HCT116 (cell line): ENCODE measurements around the gene EPB41L5. TPM values are rescaled to one million over a fixed set of nuclear protein-coding genes. Genes with fewer than 3 reads are reported as not detected.
"Not testable (repeated sequence)": the region's sequence is repeated elsewhere in the genome, so short reads cannot be mapped to it uniquely, and the experiment has no call there.

Experiments used
- ATAC-seq: fragments of 200-7000 bp; cut with Tn5 transposase; 2 replicates; pipeline ENCODE4 v1.9.1; 2020; ENCODE audit warnings: mild to moderate bottlenecking, moderate library complexity
- BruUV-seq: library from RNA; stranded (reverse); fragments of 400-500 nt; replicated peaks from 2 replicates; lab custom pipeline; 2021; lab: Mats Ljungman, UMichigan
- CTCF ChIA-PET: fragments of 300-600 bp; sonication (Branson Sonifier 250); formaldehyde crosslinking; loops from one replicate; lab custom pipeline; 2021; ENCODE audit warnings: antibody characterized with exemption; lab: Charles Lee
- POLR2A ChIA-PET: fragments of 300-600, 350-600 bp; sonication (Branson Sonifier 250); formaldehyde crosslinking; loops from one replicate; lab custom pipeline; 2021; ENCODE audit warnings: antibody characterized with exemption; lab: Charles Lee
- RAD21 ChIA-PET, 2 experiments: fragments of 300-600 bp; sonication (Branson Sonifier 250); formaldehyde crosslinking; loops; one replicate each; lab custom pipeline; 2023; ENCODE audit warnings: low total read pairs in 2 of 2; ENCODE audit not compliant: uncharacterized antibody in 2 of 2, unreplicated experiment in 2 of 2, low non-redundant PET in 1 of 2; lab: Charles Lee
- DNase-seq: peaks from one replicate; pipeline ENCODE4 v3.0.0-alpha.2; 2010; ENCODE audit warnings: low read depth, low spot score
- H2AFZ ChIP-seq: fragments of 200-600 bp; shearing (Covaris generic), sonication (generic); 2 replicates; pipeline ENCODE4 v1.6.1; 2017; ENCODE audit warnings: low read depth, mixed run types, mixed read lengths, antibody characterized with exemption, low read length; ENCODE audit not compliant: poor library complexity, severe bottlenecking
- H3K27ac ChIP-seq: 2 replicates; pipeline ENCODE4 v1.5.1; 2012; ENCODE audit warnings: low read depth, low read length
- H3K27me3 ChIP-seq: fragments of 200-600 bp; sonication (generic); 2 replicates; pipeline ENCODE4 v1.6.1; 2016; ENCODE audit warnings: mixed run types, low read length, mixed read lengths; ENCODE audit not compliant: insufficient read depth
- H3K36me3 ChIP-seq, 2 experiments: fragments of 200-500 bp in 1 of 2; fragments of 200-600 bp in 1 of 2; sonication (Bioruptor generic) in 1 of 2; sonication (generic) in 1 of 2; 2 replicates each; pipeline versions ENCODE4 v1.5.1 to v1.6.1; 2014 to 2016; ENCODE audit warnings: low read length in 2 of 2, inconsistent platforms in 1 of 2, mixed read lengths in 1 of 2, mixed run types in 1 of 2; ENCODE audit not compliant: insufficient read depth in 2 of 2, control insufficient read depth in 1 of 2
- H3K4me1 ChIP-seq, 2 experiments: fragments of 200-600 bp in 1 of 2; sonication (generic) in 1 of 2; 2 replicates each; pipeline versions ENCODE4 v1.5.1 to v1.6.1; 2012 to 2017; ENCODE audit warnings: low read length in 2 of 2, inconsistent platforms in 1 of 2, mild to moderate bottlenecking in 1 of 2, mixed read lengths in 1 of 2, mixed run types in 1 of 2, moderate library complexity in 1 of 2; ENCODE audit not compliant: insufficient read depth in 2 of 2, control insufficient read depth in 1 of 2
- H3K4me2 ChIP-seq: fragments of 200-600 bp; sonication (generic); 2 replicates; pipeline ENCODE4 v1.6.1; 2017; ENCODE audit warnings: mixed run types, low read length, mixed read lengths
- H3K4me3 ChIP-seq, 2 experiments: fragments of 200-600 bp in 1 of 2; sonication (generic) in 1 of 2; replicated peaks in 1 of 2; 2 replicates each; pipeline ENCODE4 v1.5.1; 2011 to 2016; ENCODE audit warnings: low read length in 2 of 2, control low read depth in 1 of 2, low read depth in 1 of 2, mild to moderate bottlenecking in 1 of 2, mixed read lengths in 1 of 2, mixed run types in 1 of 2
- H3K79me2 ChIP-seq: fragments of 200-600 bp; sonication (generic); 2 replicates; pipeline ENCODE4 v1.6.1; 2017; ENCODE audit warnings: mild to moderate bottlenecking, mixed run types, low read length, moderate library complexity, mixed read lengths; ENCODE audit not compliant: insufficient read depth
- H3K9ac ChIP-seq: fragments of 200-600 bp; sonication (generic); 2 replicates; pipeline ENCODE4 v1.6.1; 2016; ENCODE audit warnings: low read length, mixed read lengths
- H3K9me2 ChIP-seq: fragments of 200-600 bp; sonication (generic), shearing (Covaris generic); 2 replicates; pipeline ENCODE4 v1.6.1; 2017; ENCODE audit warnings: mixed run types, mild to moderate bottlenecking, moderate library complexity; ENCODE audit not compliant: insufficient read depth
- H3K9me3 ChIP-seq, 2 experiments: fragments of 200-500 bp in 1 of 2; fragments of 200-600 bp in 1 of 2; sonication (Bioruptor generic) in 1 of 2; sonication (generic) in 1 of 2; 2 replicates each; pipeline ENCODE4 v1.6.1; 2014 to 2017; ENCODE audit warnings: low read length in 2 of 2, mixed read lengths in 2 of 2, inconsistent platforms in 1 of 2, low read depth in 1 of 2, mild to moderate bottlenecking in 1 of 2, mixed run types in 1 of 2, moderate library complexity in 1 of 2; ENCODE audit not compliant: control insufficient read depth in 1 of 2, insufficient read depth in 1 of 2
- H4K20me1 ChIP-seq: fragments of 200-600 bp; sonication (generic), shearing (Covaris generic); 2 replicates; pipeline ENCODE4 v1.6.1; 2017; ENCODE audit warnings: mixed run types, mild to moderate bottlenecking, moderate library complexity; ENCODE audit not compliant: insufficient read depth
- ELF1 ChIP-seq: IDR thresholded peaks from 2 replicates; pipeline ENCODE4 v1.6.1; 2012; ENCODE audit warnings: low read depth, borderline replicate concordance
- EZH2 ChIP-seq: fragments of 200-600 bp; sonication (generic); IDR thresholded peaks from 2 replicates; pipeline ENCODE4 v1.6.1; 2017; ENCODE audit warnings: antibody characterized with exemption, mixed run types
- JUND ChIP-seq: IDR thresholded peaks from 2 replicates; pipeline ENCODE4 v1.6.1; 2012
- SIN3A ChIP-seq: IDR thresholded peaks from 2 replicates; pipeline ENCODE4 v1.6.1; 2012; ENCODE audit warnings: low read depth
- intact Hi-C: fragments of 100-400 bp; cut with micrococcal nuclease; formaldehyde crosslinking; loops from 2 replicates; pipeline ENCODE4 v1.10.0; 2022
- total RNA-seq: library from RNA; stranded (reverse); gene quantifications from one replicate; pipeline ENCODE4 v1.2.1, GENCODE V29; 2021; ENCODE audit not compliant: unreplicated experiment
- TF ChIP-seq, protein P1 (sequence below): IDR thresholded peaks from 2 replicates; pipeline ENCODE4 v1.6.1; 2012
- TF ChIP-seq, protein P2 (sequence below): IDR thresholded peaks from 2 replicates; pipeline ENCODE4 v1.6.1; 2011; ENCODE audit warnings: mild to moderate bottlenecking, low read length, moderate library complexity; ENCODE audit not compliant: insufficient replicate concordance; ENCODE audit errors: extremely low read depth

EPB41L5 gene
- total RNA-seq, 1 experiment from 2014 or later = 14.7 TPM

DNA sequence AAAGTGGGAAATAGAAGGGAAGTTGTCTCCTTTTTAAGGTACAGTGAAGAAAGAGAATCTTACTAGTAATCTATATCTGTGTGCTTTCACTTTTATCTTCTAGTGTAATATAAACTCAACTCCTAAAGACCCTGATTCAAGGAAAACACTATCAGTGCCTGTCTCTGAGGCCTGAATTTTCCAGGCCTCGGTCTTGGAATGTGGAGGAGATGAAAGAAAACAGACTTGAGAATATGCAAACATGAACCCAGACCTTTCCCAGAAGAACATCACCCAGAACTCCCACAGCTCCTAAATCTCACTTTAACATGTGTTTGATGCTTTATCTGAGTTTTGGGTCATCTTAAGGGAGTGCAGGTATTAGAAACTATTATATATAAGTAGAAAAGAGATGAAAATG lies 51.8 kb downstream of the EPB41L5 start:
- DNase-seq = no peak
- ChIA-PET RAD21 (no interaction called here), CTCF (no interaction called here), POLR2A (no interaction called here)
- Histone ChIP-seq H3K4me1 (no peaks in the 10 kb centered on the region), H3K27me3 (no peaks in the 10 kb centered on the region), H4K20me1 (no peaks in the 10 kb centered on the region), H3K27ac (no peak overlapping the region), H3K9ac (no peak overlapping the region)
- TF ChIP-seq EZH2 (no peak), JUND (no peak), SIN3A (no peak)
- TF ChIP-seq, all 23 proteins: peak for 0
- no peaks in the 10 kb centered on the region for H3K79me2 ChIP-seq
- no peak overlapping the region for H3K4me2 ChIP-seq
- H3K4me3 ChIP-seq = no peak overlapping the region
- no peak for ATAC-seq
- H2AFZ ChIP-seq = no peak overlapping the region
- H3K36me3 ChIP-seq = no peaks in the 10 kb centered on the region
- intact Hi-C loops = no loop called here
- no peaks in the 10 kb centered on the region for H3K9me3 ChIP-seq
- H3K9me2 ChIP-seq = no peaks in the 10 kb centered on the region
- no TSS peak for BruUV-seq

DNA sequence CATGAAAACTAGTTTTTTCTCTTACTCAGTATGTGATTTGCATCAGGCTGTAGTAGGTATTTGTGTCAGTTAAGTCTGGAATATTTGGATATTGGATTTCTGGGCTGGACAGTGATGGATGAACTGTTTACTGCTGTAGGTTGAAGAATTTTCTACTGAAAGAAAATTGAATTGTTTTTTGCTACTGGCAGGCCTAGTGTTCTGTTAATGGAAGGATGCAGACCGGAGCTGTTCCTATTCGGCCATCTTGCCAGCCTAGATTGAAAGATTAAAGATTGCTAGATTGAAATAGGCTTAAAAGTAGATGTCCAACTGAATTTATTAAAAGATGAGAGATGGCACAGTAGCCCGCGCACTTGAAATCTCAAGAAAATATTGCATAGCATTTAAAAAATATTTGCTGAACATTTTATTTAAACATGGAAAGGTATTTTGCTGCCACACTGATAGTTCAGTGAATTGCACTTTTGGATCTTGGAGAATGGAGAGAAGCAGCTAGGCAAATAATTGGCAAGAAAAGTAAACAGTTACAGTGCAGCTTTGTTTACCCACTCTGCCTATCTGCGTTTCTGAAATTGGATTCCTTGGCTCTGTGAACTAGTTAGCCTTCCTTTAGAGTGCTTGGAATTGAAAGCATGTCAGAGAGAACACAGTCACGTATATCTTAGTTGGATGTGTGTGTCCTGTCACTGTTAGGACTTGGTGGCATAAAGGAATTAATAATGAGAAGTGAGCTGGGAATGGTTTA lies 54.1 kb downstream of the EPB41L5 start:
- Histone ChIP-seq H3K9ac (no peak overlapping the region), H3K9me3 (no peaks in the 10 kb centered on the region), H3K9me2 (no peaks in the 10 kb centered on the region), H3K36me3 (no peaks in the 10 kb centered on the region), H3K79me2 (no peaks in the 10 kb centered on the region), H4K20me1 (no peaks in the 10 kb centered on the region), H3K4me2 (no peak overlapping the region), H3K27me3 (no peaks in the 10 kb centered on the region), H3K27ac (no peak overlapping the region), H3K4me3 (no peak overlapping the region)
- ChIA-PET POLR2A (no interaction called here), RAD21 (no interaction called here)
- ATAC-seq = no peak
- intact Hi-C loops = no loop called here
- no TSS peak for BruUV-seq
- TF ChIP-seq, protein P1, sequence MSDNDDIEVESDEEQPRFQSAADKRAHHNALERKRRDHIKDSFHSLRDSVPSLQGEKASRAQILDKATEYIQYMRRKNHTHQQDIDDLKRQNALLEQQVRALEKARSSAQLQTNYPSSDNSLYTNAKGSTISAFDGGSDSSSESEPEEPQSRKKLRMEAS = no peak
- TF ChIP-seq, protein P2, sequence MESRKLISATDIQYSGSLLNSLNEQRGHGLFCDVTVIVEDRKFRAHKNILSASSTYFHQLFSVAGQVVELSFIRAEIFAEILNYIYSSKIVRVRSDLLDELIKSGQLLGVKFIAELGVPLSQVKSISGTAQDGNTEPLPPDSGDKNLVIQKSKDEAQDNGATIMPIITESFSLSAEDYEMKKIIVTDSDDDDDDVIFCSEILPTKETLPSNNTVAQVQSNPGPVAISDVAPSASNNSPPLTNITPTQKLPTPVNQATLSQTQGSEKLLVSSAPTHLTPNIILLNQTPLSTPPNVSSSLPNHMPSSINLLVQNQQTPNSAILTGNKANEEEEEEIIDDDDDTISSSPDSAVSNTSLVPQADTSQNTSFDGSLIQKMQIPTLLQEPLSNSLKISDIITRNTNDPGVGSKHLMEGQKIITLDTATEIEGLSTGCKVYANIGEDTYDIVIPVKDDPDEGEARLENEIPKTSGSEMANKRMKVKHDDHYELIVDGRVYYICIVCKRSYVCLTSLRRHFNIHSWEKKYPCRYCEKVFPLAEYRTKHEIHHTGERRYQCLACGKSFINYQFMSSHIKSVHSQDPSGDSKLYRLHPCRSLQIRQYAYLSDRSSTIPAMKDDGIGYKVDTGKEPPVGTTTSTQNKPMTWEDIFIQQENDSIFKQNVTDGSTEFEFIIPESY = no peak
- no peak for TF ChIP-seq ELF1
- TF ChIP-seq, all 23 proteins: peak for 0
- CTCF ChIA-PET = no interaction called here
- no peak overlapping the region for H2AFZ ChIP-seq
- DNase-seq = no peak
- no peaks in the 10 kb centered on the region for H3K4me1 ChIP-seq

DNA sequence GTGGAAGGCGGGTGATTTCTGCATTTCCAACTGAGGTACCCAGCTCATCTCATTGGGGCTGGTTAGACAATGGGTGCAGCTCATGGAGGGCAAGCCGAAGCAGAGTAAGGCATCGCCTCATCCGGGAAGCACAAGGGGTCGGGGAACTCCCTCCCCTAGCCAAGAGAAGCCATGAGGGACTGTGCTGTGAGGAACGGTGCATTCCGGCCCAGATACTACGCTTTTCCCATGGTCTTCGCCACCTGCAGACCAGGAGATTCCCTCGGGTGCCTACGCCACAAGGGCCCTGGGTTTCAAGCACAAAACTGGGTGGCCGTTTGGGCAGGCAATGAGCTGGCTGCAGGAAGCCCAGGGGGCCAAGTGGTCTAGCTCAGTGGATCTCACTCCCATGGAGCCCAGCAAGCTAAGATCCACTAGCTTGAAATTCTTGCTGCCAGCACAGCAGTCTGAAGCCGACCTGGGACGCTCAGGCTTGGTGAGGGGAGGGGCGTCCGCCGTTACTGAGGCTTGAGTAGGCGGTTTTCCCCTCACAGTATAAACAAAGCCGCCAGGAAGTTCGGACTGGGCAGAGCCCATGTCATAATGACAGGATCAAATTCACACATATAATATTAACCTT lies 55.3 kb downstream of the EPB41L5 start:
- H3K9ac ChIP-seq, H3K4me2 ChIP-seq, intact Hi-C loops, H3K9me2 ChIP-seq, POLR2A ChIA-PET, H3K9me3 ChIP-seq, H3K4me1 ChIP-seq, H3K36me3 ChIP-seq, H4K20me1 ChIP-seq, DNase-seq, BruUV-seq, CTCF ChIA-PET, H2AFZ ChIP-seq, RAD21 ChIA-PET, H3K79me2 ChIP-seq, H3K27me3 ChIP-seq, H3K4me3 ChIP-seq, H3K27ac ChIP-seq, ATAC-seq: not testable (repeated sequence)
